A673 (cell line): ENCODE measurements around the gene NFS1. TPM values are rescaled to one million over a fixed set of nuclear protein-coding genes. Genes with fewer than 3 reads are reported as not detected.

ENCODE experiments used
- BruUV-seq: library from RNA; stranded (reverse); fragments of 400-500 nt; replicated peaks from 2 replicates; lab custom pipeline; 2021; lab: Mats Ljungman, UMichigan
- CTCF ChIA-PET: fragments of 300-600 bp; sonication (Branson Sonifier 250); formaldehyde crosslinking; loops from one replicate; lab custom pipeline; 2022; ENCODE audit warnings: antibody characterized with exemption; lab: Charles Lee
- POLR2A ChIA-PET: fragments of 300-600 bp; sonication (Branson Sonifier 250); formaldehyde crosslinking; loops from one replicate; lab custom pipeline; 2022; ENCODE audit warnings: antibody characterized with exemption; ENCODE audit not compliant: low non-redundant PET; lab: Charles Lee
- DNase-seq: peaks from one replicate; pipeline ENCODE4 v3.0.0-alpha.2; 2015; ENCODE audit warnings: low spot score
- H3K27ac ChIP-seq: fragments of 200-600 bp; sonication (generic); 2 replicates; pipeline ENCODE4 v1.5.1; 2016; ENCODE audit warnings: mixed run types, low read depth, mild to moderate bottlenecking, mixed read lengths, antibody characterized with exemption, low read length; ENCODE audit not compliant: poor library complexity, severe bottlenecking
- H3K27me3 ChIP-seq: fragments of 200-600 bp; sonication (generic); replicated peaks from 2 replicates; pipeline ENCODE4 v1.6.1; 2017; ENCODE audit warnings: mixed run types, low read depth, mild to moderate bottlenecking, mixed read lengths, antibody characterized with exemption, low read length; ENCODE audit not compliant: insufficient read depth, poor library complexity
- H3K36me3 ChIP-seq: fragments of 200-600 bp; sonication (generic); 2 replicates; pipeline ENCODE4 v1.6.1; 2016; ENCODE audit warnings: mixed run types, mild to moderate bottlenecking, mixed read lengths, antibody characterized with exemption, low read length; ENCODE audit not compliant: insufficient read depth, poor library complexity, severe bottlenecking
- H3K4me1 ChIP-seq: fragments of 200-600 bp; sonication (generic); 2 replicates; pipeline ENCODE4 v1.6.1; 2017; ENCODE audit warnings: mixed run types, mild to moderate bottlenecking, mixed read lengths, antibody characterized with exemption, low read length; ENCODE audit not compliant: insufficient read depth, poor library complexity, severe bottlenecking
- H3K4me3 ChIP-seq: fragments of 200-600 bp; sonication (generic); 2 replicates; pipeline ENCODE4 v1.5.1; 2016; ENCODE audit warnings: low read depth, mixed run types, mild to moderate bottlenecking, mixed read lengths, low read length; ENCODE audit not compliant: poor library complexity, severe bottlenecking
- H3K9me3 ChIP-seq: fragments of 200-600 bp; sonication (generic); 2 replicates; pipeline ENCODE4 v1.6.1; 2016; ENCODE audit warnings: mixed run types, low read depth, mild to moderate bottlenecking, mixed read lengths, antibody characterized with exemption, low read length; ENCODE audit not compliant: poor library complexity, severe bottlenecking
- CTCF ChIP-seq: fragments of 300-800, 200-600 bp; sonication (generic); conservative IDR thresholded peaks from 2 replicates; pipeline ENCODE4 v1.5.1; 2017; ENCODE audit warnings: low read depth, mild to moderate bottlenecking, antibody characterized with exemption, low read length, moderate library complexity, mixed read lengths
- EZH2 ChIP-seq: fragments of 200-600 bp; sonication (generic); IDR thresholded peaks from 2 replicates; pipeline ENCODE4 v1.6.1; 2017; ENCODE audit warnings: borderline replicate concordance, low read depth, mild to moderate bottlenecking, mixed read lengths, antibody characterized with exemption, low read length; ENCODE audit not compliant: poor library complexity, severe bottlenecking
- intact Hi-C: fragments of 100-400 bp; cut with micrococcal nuclease; formaldehyde crosslinking; loops from one replicate; pipeline ENCODE4 v1.10.0; 2022; ENCODE audit not compliant: unreplicated experiment
- total RNA-seq: library from RNA; stranded (reverse); gene quantifications from 2 replicates; pipeline ENCODE4 v1.2.3, GENCODE V29; 2021

Gene NFS1
- total RNA-seq, 1 experiment from 2014 or later, result 22.2 TPM

GRCh38 chr20:35735826-35736470, 36.8 kb upstream of the NFS1 start:
- intact Hi-C loops, result loop anchor here (5.0 kb wide), 1 partner anchor 34 kb away; no protein-coding TSS in a partner anchor
- no TSS peak for BruUV-seq
- ChIA-PET POLR2A (interaction anchor here (0.6 to 0.7 kb wide), 3 partner anchors 42 to 223 kb away, joined by 4 to 10 read pairs (median 7); no protein-coding TSS in a partner anchor), CTCF (interaction anchor here (0.6 kb wide), 1 partner anchor 420 kb away, joined by 3 read pairs; no protein-coding TSS in a partner anchor)
- peaks cover 99% of the 10 kb centered on the region for H3K36me3 ChIP-seq
- TF ChIP-seq CTCF, result no peak
- no peak for TF ChIP-seq EZH2
- H3K4me1 ChIP-seq, result peaks cover 35% of the 10 kb centered on the region
- H3K9me3 ChIP-seq, result no peaks in the 10 kb centered on the region
- H3K4me3 ChIP-seq, result no peak overlapping the region
- H3K27ac ChIP-seq, result no peak overlapping the region
- H3K27me3 ChIP-seq, result no peaks in the 10 kb centered on the region
- no peak for DNase-seq

GRCh38 chr20:35734777-35735649, 35.9 kb upstream of the NFS1 start:
- no peaks in the 10 kb centered on the region for H3K9me3 ChIP-seq
- H3K27me3 ChIP-seq, result no peaks in the 10 kb centered on the region
- H3K36me3 ChIP-seq, result peaks cover 100% of the 10 kb centered on the region
- H3K27ac ChIP-seq, result no peak overlapping the region
- intact Hi-C loops, result loop anchor here (5.0 kb wide), 1 partner anchor 33 kb away; no protein-coding TSS in a partner anchor
- CTCF ChIA-PET, result interaction anchor here (0.6 kb wide), 1 partner anchor 421 kb away, joined by 3 read pairs; no protein-coding TSS in a partner anchor
- H3K4me3 ChIP-seq, result no peak overlapping the region
- TF ChIP-seq EZH2, result no peak
- no peak for TF ChIP-seq CTCF
- BruUV-seq, result no TSS peak
- peaks cover 34% of the 10 kb centered on the region for H3K4me1 ChIP-seq
- DNase-seq, result no peak
- POLR2A ChIA-PET, result interaction anchor here (0.6 to 0.7 kb wide), 5 partner anchors 8 to 149 kb away, joined by 3 to 4 read pairs (median 3); no protein-coding TSS in a partner anchor

- POLR2A ChIA-PET, result interaction anchor here (0.7 to 1.0 kb wide), 2 partner anchors 8 to 150 kb away, joined by 3 to 4 read pairs; no protein-coding TSS in a partner anchor
- intact Hi-C loops, result no loop called here
These were observed 35.2 kb upstream of the NFS1 start for GRCh38 chr20:35734374-35734773.

More at GRCh38 chr20:35734374-35734773, 35.2 kb upstream of the NFS1 start:
- Histone ChIP-seq H3K9me3 (no peaks in the 10 kb centered on the region), H3K36me3 (peaks cover 100% of the 10 kb centered on the region), H3K4me1 (peaks cover 27% of the 10 kb centered on the region), H3K27ac (no peak overlapping the region), H3K4me3 (no peak overlapping the region), H3K27me3 (no peaks in the 10 kb centered on the region)
- DNase-seq, result no peak
- BruUV-seq, result no TSS peak
- TF ChIP-seq EZH2 (no peak), CTCF (no peak)
- CTCF ChIA-PET, result no interaction called here
